Measurements from ENCODE around the gene GSN. TPM values are rescaled to one million over a fixed set of nuclear protein-coding genes. Genes with fewer than 3 reads are reported as not detected.

Gene GSN
- total and polyA plus RNA-seq, 9 of the 15 experiments (the other 6 are each of a cell fraction or from before 2014, with no cell fraction given), result 0.39 to 16.6 (median 8.2) TPM

DNA sequence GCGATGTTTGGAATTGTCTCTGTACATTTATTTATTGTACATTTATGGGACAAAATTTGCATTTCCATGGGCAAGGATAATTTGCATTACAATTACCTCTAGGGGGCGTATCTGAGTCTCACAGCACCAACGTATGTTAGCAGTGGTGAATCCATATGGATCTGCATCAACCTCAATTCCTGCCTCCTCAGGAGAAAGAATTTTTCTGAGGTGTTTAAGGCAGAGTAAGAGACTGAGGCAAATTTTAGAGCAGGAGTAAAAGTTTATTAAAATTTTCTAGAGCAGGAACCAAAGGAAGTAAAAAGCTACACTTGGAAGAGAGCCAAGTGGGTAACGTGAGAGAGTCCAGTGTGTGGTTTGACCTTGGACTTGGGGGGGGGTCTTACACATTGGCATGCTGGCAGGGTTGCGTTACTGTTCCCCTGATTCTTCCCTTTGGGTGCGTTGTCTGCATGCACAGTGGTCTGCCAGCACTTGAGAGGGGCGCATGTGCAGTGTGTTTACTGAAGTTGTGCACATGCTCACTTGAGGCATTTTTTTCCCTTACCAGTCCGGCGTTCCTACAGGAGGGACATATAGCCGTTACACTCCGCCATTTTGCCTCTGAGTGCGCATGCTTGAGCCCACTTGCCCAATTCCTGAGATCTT lies 45.3 kb upstream of the GSN start (continued):
- TF ChIP-seq, protein P1, sequence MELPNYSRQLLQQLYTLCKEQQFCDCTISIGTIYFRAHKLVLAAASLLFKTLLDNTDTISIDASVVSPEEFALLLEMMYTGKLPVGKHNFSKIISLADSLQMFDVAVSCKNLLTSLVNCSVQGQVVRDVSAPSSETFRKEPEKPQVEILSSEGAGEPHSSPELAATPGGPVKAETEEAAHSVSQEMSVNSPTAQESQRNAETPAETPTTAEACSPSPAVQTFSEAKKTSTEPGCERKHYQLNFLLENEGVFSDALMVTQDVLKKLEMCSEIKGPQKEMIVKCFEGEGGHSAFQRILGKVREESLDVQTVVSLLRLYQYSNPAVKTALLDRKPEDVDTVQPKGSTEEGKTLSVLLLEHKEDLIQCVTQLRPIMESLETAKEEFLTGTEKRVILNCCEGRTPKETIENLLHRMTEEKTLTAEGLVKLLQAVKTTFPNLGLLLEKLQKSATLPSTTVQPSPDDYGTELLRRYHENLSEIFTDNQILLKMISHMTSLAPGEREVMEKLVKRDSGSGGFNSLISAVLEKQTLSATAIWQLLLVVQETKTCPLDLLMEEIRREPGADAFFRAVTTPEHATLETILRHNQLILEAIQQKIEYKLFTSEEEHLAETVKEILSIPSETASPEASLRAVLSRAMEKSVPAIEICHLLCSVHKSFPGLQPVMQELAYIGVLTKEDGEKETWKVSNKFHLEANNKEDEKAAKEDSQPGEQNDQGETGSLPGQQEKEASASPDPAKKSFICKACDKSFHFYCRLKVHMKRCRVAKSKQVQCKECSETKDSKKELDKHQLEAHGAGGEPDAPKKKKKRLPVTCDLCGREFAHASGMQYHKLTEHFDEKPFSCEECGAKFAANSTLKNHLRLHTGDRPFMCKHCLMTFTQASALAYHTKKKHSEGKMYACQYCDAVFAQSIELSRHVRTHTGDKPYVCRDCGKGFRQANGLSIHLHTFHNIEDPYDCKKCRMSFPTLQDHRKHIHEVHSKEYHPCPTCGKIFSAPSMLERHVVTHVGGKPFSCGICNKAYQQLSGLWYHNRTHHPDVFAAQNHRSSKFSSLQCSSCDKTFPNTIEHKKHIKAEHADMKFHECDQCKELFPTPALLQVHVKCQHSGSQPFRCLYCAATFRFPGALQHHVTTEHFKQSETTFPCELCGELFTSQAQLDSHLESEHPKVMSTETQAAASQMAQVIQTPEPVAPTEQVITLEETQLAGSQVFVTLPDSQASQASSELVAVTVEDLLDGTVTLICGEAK (IDR thresholded peaks at IDR 0.05), result no peak
- TF ChIP-seq, protein P1 (CRISPR knock-in tag; IDR thresholded peaks at IDR 0.05), result no peak
- TF ChIP-seq, protein P2, sequence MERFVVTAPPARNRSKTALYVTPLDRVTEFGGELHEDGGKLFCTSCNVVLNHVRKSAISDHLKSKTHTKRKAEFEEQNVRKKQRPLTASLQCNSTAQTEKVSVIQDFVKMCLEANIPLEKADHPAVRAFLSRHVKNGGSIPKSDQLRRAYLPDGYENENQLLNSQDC (CRISPR knock-in tag; IDR thresholded peaks at IDR 0.05), result no peak
- TF ChIP-seq, protein P3, sequence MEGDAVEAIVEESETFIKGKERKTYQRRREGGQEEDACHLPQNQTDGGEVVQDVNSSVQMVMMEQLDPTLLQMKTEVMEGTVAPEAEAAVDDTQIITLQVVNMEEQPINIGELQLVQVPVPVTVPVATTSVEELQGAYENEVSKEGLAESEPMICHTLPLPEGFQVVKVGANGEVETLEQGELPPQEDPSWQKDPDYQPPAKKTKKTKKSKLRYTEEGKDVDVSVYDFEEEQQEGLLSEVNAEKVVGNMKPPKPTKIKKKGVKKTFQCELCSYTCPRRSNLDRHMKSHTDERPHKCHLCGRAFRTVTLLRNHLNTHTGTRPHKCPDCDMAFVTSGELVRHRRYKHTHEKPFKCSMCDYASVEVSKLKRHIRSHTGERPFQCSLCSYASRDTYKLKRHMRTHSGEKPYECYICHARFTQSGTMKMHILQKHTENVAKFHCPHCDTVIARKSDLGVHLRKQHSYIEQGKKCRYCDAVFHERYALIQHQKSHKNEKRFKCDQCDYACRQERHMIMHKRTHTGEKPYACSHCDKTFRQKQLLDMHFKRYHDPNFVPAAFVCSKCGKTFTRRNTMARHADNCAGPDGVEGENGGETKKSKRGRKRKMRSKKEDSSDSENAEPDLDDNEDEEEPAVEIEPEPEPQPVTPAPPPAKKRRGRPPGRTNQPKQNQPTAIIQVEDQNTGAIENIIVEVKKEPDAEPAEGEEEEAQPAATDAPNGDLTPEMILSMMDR (IDR thresholded peaks at IDR 0.05 in 2 of 3, conservative IDR thresholded peaks at IDR 0.05 in 1 of 3; ENCODE audit: insufficient read depth in 2 of 3, low read depth in 1 of 3, low read length in 3 of 3), result peak; percentile 68 to 80 (median 79)
- peak; percentile 30; the same call in 1 of the 2 replicates for TF ChIP-seq NFATC3 (IDR thresholded peaks at IDR 0.05)
- TF ChIP-seq, protein P4, sequence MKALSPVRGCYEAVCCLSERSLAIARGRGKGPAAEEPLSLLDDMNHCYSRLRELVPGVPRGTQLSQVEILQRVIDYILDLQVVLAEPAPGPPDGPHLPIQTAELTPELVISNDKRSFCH (CRISPR knock-in tag; IDR thresholded peaks at IDR 0.05), result no peak
- TF ChIP-seq, protein P4 (tag; IDR thresholded peaks at IDR 0.05), result peak; percentile 32; the same call in 1 of the 2 replicates
- TF ChIP-seq, protein P5, sequence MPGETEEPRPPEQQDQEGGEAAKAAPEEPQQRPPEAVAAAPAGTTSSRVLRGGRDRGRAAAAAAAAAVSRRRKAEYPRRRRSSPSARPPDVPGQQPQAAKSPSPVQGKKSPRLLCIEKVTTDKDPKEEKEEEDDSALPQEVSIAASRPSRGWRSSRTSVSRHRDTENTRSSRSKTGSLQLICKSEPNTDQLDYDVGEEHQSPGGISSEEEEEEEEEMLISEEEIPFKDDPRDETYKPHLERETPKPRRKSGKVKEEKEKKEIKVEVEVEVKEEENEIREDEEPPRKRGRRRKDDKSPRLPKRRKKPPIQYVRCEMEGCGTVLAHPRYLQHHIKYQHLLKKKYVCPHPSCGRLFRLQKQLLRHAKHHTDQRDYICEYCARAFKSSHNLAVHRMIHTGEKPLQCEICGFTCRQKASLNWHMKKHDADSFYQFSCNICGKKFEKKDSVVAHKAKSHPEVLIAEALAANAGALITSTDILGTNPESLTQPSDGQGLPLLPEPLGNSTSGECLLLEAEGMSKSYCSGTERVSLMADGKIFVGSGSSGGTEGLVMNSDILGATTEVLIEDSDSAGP (CRISPR knock-in tag; IDR thresholded peaks at IDR 0.05), result no peak
- 0 out of 2 replicates have a peak, but pooled peaks have one; percentile 22 for TF ChIP-seq MTA1 (IDR thresholded peaks at IDR 0.05; ENCODE audit: borderline replicate concordance)
- no peak for TF ChIP-seq ELF2 (CRISPR knock-in tag; IDR thresholded peaks at IDR 0.05)
- TF ChIP-seq HDAC6 (IDR thresholded peaks at IDR 0.05; ENCODE audit: low read depth, low read length), result no peak
- no peak for TF ChIP-seq KDM4B (IDR thresholded peaks at IDR 0.05; ENCODE audit: borderline replicate concordance in 2 of 2, low read depth in 1 of 2)
- no peak for TF ChIP-seq ZNF239 (CRISPR knock-in tag; IDR thresholded peaks at IDR 0.05)

All from K562 (cell line).